NCI-H460 (cell line): Measurements from ENCODE around the gene ROGDI. TPM values are rescaled to one million over a fixed set of nuclear protein-coding genes. Genes with fewer than 3 reads are reported as not detected.
A peak's percentile ranks its signal among the peaks of the same experiment; 100 is the strongest.
"Not testable (repeated sequence)": the region's sequence is repeated elsewhere in the genome, so short reads cannot be mapped to it uniquely, and the experiment has no call there.

Experiments
- DNase-seq: peaks from one replicate; pipeline ENCODE4 v3.0.0-alpha.2; 2016; ENCODE audit warnings: low read depth; ENCODE audit errors: extremely low read depth
- total RNA-seq: library from RNA; depleted of rRNA; stranded (reverse); fragments of >200 nt; shearing (Covaris generic); gene quantifications from 2 replicates; pipeline ENCODE4 v1.2.3, GENCODE V29; 2014

The ROGDI gene
- total RNA-seq, 1 experiment from 2014 or later, result 5.3 TPM

DNA sequence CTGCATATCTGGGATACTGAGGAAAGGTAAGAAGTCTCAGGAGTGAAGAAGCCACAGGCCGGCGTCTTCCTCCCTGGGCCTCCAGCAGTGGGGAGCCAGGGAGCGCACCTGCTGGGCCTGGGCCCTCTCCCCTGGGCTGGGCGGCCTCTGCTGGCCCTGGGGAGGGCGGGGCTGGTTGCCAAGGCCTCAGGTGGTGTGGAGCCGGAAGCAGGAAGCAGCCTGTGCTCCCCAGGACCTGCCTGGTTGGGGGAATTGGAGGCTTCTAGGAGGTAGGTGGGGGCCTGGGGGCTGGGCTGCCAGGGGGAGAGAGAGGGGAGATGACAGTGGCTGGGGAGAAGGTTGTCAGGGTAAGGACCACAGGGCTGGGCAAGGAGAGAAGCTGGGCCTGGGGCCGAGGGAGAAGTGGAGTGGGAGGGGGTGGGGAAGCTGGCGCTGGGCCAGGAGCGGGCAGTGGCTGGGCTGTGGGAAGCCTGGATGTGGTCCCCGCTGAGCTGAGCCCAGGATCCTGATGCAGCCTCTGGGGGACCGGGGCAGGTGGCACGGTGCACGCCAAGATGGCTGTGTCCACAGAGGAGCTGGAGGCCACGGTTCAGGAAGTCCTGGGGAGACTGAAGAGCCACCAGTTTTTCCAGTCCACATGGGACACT lies 7.1 kb downstream of the ROGDI start, which contains the start of gene SMIM22:
Gene SMIM22 (plus strand): TSS at position 189 of the 647 bp plus-strand sequence. CDS start 366 bp downstream, at position 555.
- no peak for DNase-seq

DNA sequence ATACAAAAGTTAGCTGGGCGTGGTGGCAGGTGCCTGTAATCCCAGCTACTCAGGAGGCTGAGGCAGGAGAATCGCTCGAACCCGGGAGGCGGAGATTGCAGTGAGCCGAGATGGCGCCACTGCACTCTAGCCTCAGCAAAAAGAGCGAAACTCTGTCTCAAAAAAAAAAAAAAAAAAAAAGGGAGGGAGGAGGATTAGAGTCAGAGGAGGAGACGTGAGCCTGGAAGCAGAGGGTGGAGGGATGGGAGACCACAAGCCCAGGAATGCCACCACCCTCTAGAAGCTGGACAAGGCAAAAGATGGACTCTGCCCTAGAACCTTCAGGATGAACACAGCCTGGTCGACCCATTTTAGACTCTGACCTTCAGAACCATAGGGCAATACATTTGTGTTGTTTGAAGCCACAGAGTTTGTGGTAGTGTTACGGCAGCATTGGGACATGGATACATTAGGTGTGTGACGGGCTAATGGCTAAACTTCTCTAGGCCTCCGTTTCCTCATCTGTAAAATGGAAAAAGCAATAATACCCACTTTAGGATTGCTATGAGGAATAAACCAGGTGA lies 9.4 kb downstream of the ROGDI start:
- DNase-seq, result no peak

DNA sequence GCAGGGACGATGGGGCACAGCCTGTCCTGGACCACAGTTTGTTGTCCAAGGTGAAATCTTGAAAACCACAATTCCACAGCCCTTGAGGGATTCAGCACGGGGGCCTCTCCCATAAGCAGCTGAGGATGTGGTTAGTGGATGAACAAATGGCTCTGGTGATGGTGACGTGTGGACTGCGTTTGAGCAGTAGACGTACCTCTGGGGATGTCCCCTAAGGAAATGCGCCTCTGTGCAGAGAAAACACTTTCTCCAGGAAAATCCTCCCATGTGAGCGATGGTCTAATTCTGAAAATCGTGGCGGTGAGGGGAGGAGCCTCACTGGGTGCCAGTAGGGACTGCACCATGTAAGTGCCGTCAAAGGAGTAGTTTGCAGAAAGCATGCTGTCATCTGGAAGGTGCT lies 11.6 kb downstream of the ROGDI start:
- DNase-seq, result no peak

DNA sequence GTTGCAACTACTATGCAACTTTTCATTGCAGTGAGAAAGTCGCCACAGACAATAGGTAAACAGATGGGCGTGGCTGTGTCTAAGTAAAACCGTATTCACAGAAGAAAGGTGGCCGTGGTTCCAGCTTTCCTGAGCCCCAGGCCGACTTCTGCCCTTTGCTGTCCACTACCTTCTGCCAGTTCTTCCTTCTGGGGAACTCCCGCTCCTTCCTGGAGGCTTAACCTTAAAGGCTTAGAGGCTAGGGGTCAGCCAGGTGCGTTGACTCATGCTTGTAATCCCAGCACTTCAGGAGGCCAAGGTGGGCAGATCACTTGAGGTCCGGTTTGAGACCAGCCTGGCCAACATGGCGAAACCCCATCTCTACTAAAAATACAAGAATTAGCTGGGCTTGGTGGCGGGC lies 12.2 kb downstream of the ROGDI start:
- peak; percentile 33 for DNase-seq

DNA sequence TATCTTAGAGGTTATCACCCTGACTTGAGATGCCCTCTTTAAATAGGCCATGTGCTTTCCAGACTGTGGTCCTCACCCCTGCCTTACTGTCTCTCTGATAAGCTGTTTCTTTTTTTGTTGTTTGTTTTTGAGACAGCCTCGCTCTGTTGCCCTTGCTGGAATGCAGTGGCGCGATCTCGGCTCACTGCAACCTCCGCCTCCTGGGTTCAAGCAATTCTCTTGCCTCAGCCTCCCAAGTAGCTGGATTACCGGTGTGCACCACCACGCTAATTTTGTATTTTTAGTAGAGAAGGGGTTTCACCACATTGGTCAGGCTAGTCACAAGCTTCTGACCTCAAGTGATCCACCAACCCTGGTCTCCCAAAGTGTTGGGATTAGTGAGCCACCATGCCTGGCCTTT lies 13.5 kb downstream of the ROGDI start:
- DNase-seq, result no peak

DNA sequence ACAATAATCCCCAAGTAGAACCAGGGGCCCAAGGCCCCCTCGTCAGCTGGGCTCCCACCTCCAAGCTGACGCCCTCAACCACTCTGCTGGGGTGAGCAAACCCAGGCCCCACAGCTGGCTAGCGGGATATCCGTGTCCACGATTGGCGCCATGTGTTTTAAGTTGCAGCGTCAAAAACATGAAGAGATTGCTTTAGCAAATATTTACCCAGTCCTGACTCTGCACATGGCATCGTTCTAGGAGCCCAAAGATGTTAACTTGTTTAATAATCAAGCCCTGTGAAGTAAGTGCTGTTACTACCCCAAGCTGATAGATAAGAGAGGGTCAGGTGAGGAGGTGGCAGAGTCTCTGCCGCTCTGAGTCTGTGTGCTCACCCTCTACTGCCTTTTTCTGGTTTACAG lies 13.9 kb downstream of the ROGDI start:
- DNase-seq, result no peak

DNA sequence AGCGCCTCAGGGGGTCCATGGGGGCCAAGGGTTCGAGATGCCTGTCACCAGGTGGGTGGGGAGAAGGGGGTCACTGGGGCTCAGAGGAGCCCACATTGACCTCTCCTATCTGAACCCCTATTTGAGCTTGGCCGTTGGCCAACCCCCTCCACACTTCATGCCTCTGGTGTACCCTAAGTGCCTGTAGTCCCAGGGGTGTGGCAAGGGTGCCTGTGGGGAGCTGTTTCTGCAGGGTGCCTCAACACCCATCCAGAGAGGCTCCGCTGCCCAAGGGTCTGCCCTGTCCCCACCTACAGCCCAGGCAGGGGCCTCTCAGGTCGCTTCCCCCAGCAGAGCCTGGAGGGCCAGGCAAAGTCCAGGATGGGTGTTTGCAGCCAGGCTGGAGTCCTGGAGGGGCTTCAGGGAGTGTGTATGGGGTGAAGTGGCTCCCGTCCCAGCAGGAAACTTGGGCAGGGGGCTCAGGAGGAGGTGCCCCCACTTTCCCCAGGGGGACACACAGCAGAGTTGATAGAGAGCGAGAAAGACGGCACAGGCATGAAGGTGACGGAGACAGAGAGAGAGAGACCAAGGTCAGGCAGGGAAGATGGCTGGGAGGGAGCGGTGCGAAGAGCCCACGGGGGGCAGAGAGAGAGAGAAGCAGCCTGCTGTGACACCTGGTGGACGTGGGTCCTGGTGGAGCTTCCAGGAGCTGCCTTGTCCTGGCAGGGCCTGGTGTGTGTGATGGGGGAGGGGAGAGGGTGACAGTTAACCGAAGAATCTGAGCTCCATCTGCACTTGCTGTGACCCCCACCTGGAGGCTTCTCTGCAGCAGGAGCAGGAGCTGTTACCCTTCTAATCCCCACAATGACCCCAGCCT lies 14.6 kb downstream of the ROGDI start, which contains the start of gene SEPTIN12:
Gene SEPTIN12 (minus strand): TSS at position 719 of the 856 bp plus-strand sequence. CDS start 700 bp downstream, at position 19.
- DNase-seq, result no peak

DNA sequence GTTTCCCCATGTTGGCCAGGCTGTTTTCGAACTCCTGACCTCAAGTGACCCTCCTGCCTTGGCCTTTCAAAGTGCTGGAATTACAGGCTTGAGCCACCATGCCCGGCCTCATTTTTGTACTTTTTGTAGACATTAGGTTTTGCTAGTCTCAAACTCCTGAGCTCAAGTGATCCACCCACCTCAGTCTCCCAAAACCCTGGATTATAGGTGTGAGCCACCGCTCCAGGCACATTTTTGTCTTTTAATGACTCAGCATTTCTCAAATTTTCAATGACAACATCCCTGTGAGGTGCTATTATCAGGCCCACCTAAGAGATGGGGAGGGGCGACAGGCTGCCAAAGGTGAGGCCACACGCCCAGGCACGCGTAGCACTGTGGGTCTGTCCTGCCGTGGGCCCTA lies 15.4 kb downstream of the ROGDI start:
- DNase-seq, result no peak

DNA sequence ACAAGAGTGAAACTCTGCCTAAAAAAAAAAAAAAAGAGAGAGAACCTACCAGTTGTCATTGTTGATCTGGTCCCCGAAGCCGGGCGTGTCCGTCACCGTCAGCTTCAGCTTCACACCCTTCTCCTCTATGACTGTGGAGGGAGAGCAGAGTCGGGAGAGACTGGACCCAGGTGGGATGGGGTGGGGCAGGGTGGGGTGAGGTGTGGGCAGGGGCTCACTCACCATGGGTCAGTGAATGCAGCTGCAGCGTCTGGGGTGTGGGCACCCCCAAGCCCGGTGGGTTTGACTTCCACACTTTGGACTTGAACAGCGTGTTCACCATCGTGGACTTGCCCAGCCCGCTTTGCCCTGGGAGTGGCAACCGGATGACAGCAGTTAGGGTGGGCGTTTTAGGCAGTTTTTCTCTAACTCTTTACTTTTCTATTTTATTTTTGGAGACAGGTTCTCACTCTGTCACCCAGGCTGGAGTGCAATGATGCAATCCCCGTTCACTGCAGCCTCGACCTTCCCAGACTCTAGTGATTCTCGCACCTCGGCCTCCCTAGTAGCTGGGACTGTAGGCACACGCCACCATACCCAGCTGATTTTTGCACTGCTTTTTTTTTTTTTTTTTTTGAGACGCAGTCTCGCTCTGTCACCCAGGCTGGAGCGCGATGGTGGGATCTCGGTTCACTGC lies 16.5 kb downstream of the ROGDI start:
- no peak for DNase-seq

DNA sequence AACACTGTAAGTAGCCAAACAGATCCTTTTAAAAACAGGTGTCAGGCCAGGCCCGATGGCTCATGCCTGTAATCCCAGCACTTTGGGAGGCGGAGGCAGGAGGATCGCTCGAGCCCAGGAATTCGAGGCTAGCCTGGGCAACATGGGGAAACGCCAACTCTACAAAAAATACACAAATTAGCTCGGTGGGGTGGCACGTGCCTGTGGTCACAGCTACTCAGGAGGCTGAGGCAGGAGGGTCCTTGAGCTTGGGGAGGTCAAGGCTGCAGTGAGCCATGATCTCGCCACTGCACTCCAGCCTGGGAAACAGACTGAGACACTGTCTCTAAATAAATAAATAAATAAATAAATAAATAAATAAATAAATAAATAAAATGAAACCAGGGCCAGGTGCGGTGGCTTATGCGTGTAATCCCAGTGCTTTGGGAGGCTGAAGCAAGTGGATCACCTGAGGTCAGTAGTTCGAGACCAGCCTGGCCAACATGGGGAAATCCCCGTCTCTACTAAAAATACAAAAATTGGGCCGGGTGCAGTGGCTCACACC lies 17.9 kb downstream of the ROGDI start:
- DNase-seq, result not testable (repeated sequence)

DNA sequence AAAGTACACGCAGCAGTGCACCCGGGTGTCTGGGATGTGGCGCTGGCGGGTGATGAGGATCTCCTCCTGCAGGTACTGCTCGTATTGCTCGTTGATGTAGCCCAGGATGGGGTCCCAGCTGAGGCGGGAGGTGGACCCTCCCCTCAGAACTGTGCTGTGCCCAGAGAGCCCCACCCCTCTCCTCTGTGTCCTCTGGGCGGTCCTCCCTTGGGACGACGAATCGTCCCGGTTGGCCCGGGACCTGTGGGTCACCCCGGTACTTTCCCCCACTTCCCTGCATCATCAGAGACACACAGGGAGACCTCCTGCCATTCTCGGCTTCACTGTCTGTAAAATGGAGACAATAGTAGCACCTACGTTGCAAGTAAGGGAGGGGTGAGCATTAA lies 18.5 kb downstream of the ROGDI start:
- DNase-seq, result no peak

DNA sequence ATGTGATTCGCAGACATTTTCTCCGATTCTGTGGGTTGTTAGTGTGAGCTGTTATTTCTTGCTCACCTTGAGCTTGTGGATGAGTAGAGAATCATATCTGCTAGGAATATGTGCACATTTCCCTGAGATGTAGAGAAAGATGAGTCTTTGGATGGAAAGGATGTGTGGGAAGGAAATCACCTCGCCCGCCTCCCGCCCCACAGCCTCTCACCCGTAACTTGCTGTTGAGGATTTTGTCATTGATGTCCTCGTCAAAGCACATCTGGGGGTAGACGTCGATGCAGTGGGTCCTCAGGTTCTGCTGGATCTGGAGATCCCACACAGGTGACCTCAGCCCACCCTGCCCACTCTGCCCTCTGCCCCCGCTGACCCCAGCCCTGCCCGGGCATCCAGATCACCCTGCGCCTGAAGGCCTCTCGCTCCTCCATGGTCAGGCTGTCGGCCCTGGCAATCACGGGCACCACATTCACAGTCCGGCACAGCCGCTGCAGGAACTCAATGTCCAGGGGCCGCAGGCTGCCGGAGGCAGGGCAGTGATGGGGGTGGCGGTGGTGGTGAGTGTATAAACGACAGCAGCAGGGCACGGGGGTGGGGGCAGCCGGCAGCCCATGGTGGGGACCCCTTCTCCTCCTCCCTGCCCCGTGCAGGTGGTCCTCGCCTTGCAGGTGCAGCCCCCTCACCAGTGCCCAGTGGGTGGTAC lies 19.0 kb downstream of the ROGDI start:
- no peak for DNase-seq

DNA sequence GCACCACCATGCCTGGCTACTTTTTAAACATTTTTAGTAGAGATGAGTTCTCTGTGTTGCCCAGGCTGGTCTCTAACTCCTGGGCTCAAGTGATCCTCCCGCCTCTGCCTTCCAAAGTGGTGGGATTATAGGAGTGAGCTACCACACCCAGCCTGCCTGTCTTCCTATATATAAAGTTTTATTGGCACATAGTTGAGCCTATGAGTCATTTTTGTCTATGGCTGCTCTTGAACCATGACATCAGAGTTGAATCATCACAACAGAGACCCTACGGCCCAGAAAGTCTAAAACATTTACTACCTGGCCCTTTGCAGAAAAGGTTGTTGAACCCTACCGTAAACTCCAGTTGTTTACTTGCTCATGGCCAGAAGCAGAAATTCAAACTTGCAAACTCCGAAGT lies 22.2 kb downstream of the ROGDI start:
- DNase-seq, result no peak

DNA sequence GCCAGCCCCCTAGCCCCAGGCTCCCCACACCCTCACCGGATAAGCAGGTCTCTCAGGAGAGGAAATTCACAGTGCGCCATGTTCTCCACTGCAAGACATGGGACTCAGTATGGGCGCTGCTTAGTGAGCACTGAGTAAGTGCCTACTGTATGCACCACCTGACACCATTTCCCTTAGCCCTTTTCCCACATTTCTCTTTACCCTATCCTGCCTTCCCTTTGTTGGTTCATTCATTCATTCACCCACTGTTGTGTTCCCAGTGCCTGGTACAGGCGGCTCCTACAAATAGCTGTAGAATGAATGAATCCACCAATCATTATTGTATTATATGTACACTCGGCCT lies 24.4 kb downstream of the ROGDI start:
- no peak for DNase-seq

DNA sequence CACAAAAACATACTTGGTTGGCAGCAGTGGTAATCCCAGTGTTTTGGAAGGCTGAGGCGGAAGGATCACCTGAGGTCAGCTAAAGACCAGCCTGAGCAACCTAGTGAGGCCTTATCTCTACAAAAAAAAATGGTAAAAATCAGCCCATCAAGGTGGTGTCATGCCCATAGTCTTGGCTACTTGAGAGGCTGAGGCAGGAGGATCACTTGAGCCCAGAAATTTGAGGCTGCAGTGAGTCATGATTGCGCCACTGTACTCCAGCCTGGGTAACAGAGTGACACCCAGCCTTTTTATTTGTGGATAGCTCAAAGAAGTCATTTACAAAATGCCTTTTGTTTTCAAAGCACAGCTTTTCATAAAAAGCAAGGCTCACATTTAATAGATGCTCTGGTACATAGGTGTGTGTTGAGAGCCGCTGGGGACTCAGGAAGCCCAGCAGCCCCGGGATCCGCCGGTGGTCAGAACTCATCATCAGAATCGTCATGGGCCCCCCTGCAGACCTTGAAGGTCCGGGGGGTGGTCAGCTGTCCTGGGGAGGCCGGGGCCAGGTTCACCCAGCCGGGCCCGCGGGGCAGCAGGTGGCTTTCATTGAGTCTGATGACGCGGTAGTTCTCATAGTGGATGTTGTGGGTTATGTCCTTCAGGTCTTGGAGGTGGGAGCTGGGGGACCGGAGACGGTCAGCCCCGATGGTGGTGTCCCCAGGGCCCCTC lies 24.9 kb downstream of the ROGDI start:
- DNase-seq, result no peak

DNA sequence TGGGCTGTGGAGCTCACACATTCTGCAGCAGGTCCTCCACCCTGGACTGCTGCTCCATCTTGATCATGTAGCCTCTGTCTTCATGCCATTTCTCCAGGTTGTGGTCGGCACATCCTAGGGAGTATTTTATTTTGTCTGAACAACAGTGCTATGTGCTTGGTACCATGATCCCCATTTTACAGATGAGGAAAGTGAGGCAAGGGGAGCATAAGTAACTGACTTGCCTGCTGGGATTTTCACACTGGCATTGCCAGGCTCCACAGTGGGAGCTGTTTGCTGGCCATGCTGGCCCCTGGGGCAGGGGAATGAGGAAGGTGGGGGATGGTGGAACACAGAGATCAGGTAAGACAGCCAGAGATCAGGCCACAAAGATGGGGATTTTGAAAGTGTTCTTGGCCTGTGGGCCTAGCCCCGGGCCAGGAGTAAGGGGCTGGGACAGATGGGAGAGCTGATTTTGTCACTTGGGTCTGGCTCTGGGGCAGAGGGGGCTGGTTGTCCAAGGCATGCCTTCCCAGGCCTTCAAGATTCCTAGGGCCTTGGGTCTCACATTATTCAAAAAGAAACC lies 26.2 kb downstream of the ROGDI start:
- no peak for DNase-seq

DNA sequence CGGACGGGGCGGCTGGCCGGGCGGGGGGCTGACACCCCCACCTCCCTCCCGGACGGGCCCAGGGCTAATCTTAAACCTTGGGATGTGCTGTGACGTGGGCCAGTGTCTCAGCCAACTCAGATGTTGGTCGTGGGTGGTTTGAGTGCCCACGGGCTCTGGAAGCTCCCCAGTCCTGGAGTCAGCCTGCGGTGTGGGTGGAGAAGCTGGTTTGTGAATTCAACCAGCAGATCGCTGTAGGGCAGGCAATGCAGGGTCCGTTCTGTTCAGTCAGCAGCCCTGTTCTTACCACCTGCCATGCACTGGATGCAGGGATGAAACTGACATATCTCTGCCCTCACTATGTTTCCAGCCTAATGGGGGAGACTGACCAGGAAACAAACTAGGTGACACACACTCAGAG lies 27.4 kb downstream of the ROGDI start:
- no peak for DNase-seq

DNA sequence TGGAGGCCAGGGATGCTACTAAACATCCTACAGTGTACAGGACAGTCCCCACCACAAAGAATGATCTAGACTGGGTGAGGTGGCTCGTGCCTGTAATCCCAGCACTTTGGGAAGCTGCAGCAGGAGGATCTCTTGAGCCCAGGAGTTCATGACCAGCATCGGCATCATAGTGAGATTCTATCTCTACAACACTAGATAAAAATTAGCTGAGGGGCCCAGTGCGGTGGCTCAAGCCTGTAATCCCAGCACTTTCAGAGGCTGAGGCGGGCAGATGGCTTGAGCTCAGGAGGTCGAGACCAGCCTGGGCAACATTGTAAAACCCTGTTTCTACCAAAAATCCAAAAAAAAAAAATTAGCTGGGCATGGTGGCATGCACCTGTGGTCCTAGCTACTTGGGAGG lies 30.1 kb downstream of the ROGDI start:
- DNase-seq, result no peak

DNA sequence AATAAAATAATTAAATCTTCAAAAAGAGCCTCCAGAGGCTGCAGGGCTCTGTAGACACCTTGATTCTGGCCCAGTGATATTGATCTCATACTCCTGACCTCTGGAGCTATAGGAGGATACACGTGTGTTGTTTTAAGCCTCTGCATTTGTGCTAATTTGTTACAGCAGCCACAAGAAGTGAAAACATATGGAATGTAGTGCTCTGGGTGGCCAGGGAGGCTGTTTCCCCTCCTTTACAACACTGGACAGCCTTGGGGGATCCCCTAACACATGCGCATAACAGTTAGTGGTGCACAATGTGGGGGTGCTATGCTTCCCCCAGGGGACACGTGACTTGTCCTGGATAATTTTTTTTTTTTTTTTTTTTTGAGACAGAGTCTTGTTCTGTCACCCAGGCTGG lies 30.8 kb downstream of the ROGDI start:
- no peak for DNase-seq

DNA sequence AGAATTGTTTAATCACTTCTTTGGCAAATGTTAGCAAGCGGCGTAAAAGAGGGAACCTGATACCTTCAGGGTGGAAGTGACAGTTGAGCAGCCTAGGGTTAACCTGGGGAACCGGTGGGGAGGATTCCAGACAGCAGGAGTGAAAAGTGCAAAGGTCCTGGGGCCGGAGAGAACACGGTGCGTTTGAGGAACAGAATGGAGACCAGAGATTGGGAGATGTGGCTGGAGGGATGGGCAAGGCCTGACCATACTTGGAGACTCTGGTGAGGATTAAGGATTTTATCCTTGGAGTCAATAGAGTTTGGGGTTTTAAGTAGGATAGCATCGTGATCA lies 33.2 kb downstream of the ROGDI start:
- no peak for DNase-seq
